ENCODE data around the gene PDE4A.
A peak's percentile ranks its signal among the peaks of the same experiment; 100 is the strongest.
"Not testable (repeated sequence)": the region's sequence is repeated elsewhere in the genome, so short reads cannot be mapped to it uniquely, and the experiment has no call there.

The PDE4A gene

GRCh38 chr19:10453852-10454251 lies 33.5 kb downstream of the PDE4A start:
- H3K4me3 ChIP-seq (ENCODE audit: low read length), result no peak overlapping the region

GRCh38 chr19:10454267-10454666 lies 33.9 kb downstream of the PDE4A start:
- Histone ChIP-seq H3K4me3 (ENCODE audit: low read length) (no peak overlapping the region), H3K9me3 (ENCODE audit: control insufficient read depth, low read length) (no peaks in the 10 kb centered on the region), H3K36me3 (ENCODE audit: control insufficient read depth, insufficient read depth, low read length, severe bottlenecking) (no peaks in the 10 kb centered on the region), H3K27me3 (replicated peaks; ENCODE audit: control insufficient read depth, insufficient read depth, low read length) (no peaks in the 10 kb centered on the region), H3K4me1 (ENCODE audit: control insufficient read depth, insufficient read depth, low read length) (no peaks in the 10 kb centered on the region), H3K9ac (ENCODE audit: low read length) (no peak overlapping the region)
- peak; percentile 14 for DNase-seq (ENCODE audit: low read depth)

More at GRCh38 chr19:10453852-10454251, 33.5 kb downstream of the PDE4A start:
- H3K4me1 ChIP-seq (ENCODE audit: control insufficient read depth, insufficient read depth, low read length), result no peaks in the 10 kb centered on the region
- no peaks in the 10 kb centered on the region for H3K9me3 ChIP-seq (ENCODE audit: control insufficient read depth, low read length)
- peaks cover 3% of the 10 kb centered on the region for H3K36me3 ChIP-seq (ENCODE audit: control insufficient read depth, insufficient read depth, low read length, severe bottlenecking)
- no peak for DNase-seq (ENCODE audit: low read depth)
- H3K27me3 ChIP-seq (replicated peaks; ENCODE audit: control insufficient read depth, insufficient read depth, low read length), result no peaks in the 10 kb centered on the region
- no peak overlapping the region for H3K9ac ChIP-seq (ENCODE audit: low read length)

GRCh38 chr19:10458733-10459132 lies 38.4 kb downstream of the PDE4A start:
- DNase-seq (ENCODE audit: low read depth); H3K4me3 ChIP-seq (ENCODE audit: low read length); H3K9ac ChIP-seq (ENCODE audit: low read length); H3K36me3 ChIP-seq (ENCODE audit: control insufficient read depth, insufficient read depth, low read length, severe bottlenecking); H3K27me3 ChIP-seq (replicated peaks; ENCODE audit: control insufficient read depth, insufficient read depth, low read length); H3K4me1 ChIP-seq (ENCODE audit: control insufficient read depth, insufficient read depth, low read length); H3K9me3 ChIP-seq (ENCODE audit: control insufficient read depth, low read length): not testable (repeated sequence)

- Histone ChIP-seq H3K36me3 (ENCODE audit: control insufficient read depth, insufficient read depth, low read length, severe bottlenecking) (no peaks in the 10 kb centered on the region), H3K9ac (ENCODE audit: low read length) (no peak overlapping the region), H3K4me3 (ENCODE audit: low read length) (no peak overlapping the region), H3K4me1 (ENCODE audit: control insufficient read depth, insufficient read depth, low read length) (no peaks in the 10 kb centered on the region), H3K27me3 (replicated peaks; ENCODE audit: control insufficient read depth, insufficient read depth, low read length) (no peaks in the 10 kb centered on the region), H3K9me3 (ENCODE audit: control insufficient read depth, low read length) (no peaks in the 10 kb centered on the region)
- DNase-seq (ENCODE audit: low read depth), result no peak
Measured at GRCh38 chr19:10460714-10461046, 40.3 kb downstream of the PDE4A start.

- H3K36me3 ChIP-seq (ENCODE audit: control insufficient read depth, insufficient read depth, low read length, severe bottlenecking), result no peaks in the 10 kb centered on the region
- peak overlapping the region; percentile 12 for H3K4me3 ChIP-seq (ENCODE audit: low read length)
- H3K4me1 ChIP-seq (ENCODE audit: control insufficient read depth, insufficient read depth, low read length), result no peaks in the 10 kb centered on the region
- no peak overlapping the region for H3K9ac ChIP-seq (ENCODE audit: low read length)
- no peaks in the 10 kb centered on the region for H3K9me3 ChIP-seq (ENCODE audit: control insufficient read depth, low read length)
- no peaks in the 10 kb centered on the region for H3K27me3 ChIP-seq (replicated peaks; ENCODE audit: control insufficient read depth, insufficient read depth, low read length)
- peak; percentile 95 for DNase-seq (ENCODE audit: low read depth)
Measured at GRCh38 chr19:10461047-10461949, 41.0 kb downstream of the PDE4A start.

GRCh38 chr19:10462042-10462441 lies 41.7 kb downstream of the PDE4A start:
- H3K4me1 ChIP-seq (ENCODE audit: control insufficient read depth, insufficient read depth, low read length); DNase-seq (ENCODE audit: low read depth); H3K4me3 ChIP-seq (ENCODE audit: low read length); H3K9ac ChIP-seq (ENCODE audit: low read length); H3K9me3 ChIP-seq (ENCODE audit: control insufficient read depth, low read length); H3K36me3 ChIP-seq (ENCODE audit: control insufficient read depth, insufficient read depth, low read length, severe bottlenecking); H3K27me3 ChIP-seq (replicated peaks; ENCODE audit: control insufficient read depth, insufficient read depth, low read length): not testable (repeated sequence)

GRCh38 chr19:10462557-10462956 lies 42.2 kb downstream of the PDE4A start:
- no peak for DNase-seq (ENCODE audit: low read depth)
- no peaks in the 10 kb centered on the region for H3K27me3 ChIP-seq (replicated peaks; ENCODE audit: control insufficient read depth, insufficient read depth, low read length)
- no peaks in the 10 kb centered on the region for H3K9me3 ChIP-seq (ENCODE audit: control insufficient read depth, low read length)
- H3K4me1 ChIP-seq (ENCODE audit: control insufficient read depth, insufficient read depth, low read length), result no peaks in the 10 kb centered on the region
- H3K4me3 ChIP-seq (ENCODE audit: low read length), result no peak overlapping the region
- H3K9ac ChIP-seq (ENCODE audit: low read length), result no peak overlapping the region
- peaks cover 9% of the 10 kb centered on the region for H3K36me3 ChIP-seq (ENCODE audit: control insufficient read depth, insufficient read depth, low read length, severe bottlenecking)

GRCh38 chr19:10464456-10464855 lies 44.1 kb downstream of the PDE4A start:
- no peak for DNase-seq (ENCODE audit: low read depth)
- Histone ChIP-seq H3K27me3 (replicated peaks; ENCODE audit: control insufficient read depth, insufficient read depth, low read length) (no peaks in the 10 kb centered on the region), H3K9ac (ENCODE audit: low read length) (no peak overlapping the region), H3K4me3 (ENCODE audit: low read length) (no peak overlapping the region), H3K9me3 (ENCODE audit: control insufficient read depth, low read length) (no peaks in the 10 kb centered on the region), H3K4me1 (ENCODE audit: control insufficient read depth, insufficient read depth, low read length) (no peaks in the 10 kb centered on the region), H3K36me3 (ENCODE audit: control insufficient read depth, insufficient read depth, low read length, severe bottlenecking) (peaks cover 9% of the 10 kb centered on the region)

- Histone ChIP-seq H3K27me3 (replicated peaks; ENCODE audit: control insufficient read depth, insufficient read depth, low read length) (no peaks in the 10 kb centered on the region), H3K9me3 (ENCODE audit: control insufficient read depth, low read length) (no peaks in the 10 kb centered on the region), H3K4me1 (ENCODE audit: control insufficient read depth, insufficient read depth, low read length) (no peaks in the 10 kb centered on the region), H3K9ac (ENCODE audit: low read length) (no peak overlapping the region), H3K4me3 (ENCODE audit: low read length) (no peak overlapping the region), H3K36me3 (ENCODE audit: control insufficient read depth, insufficient read depth, low read length, severe bottlenecking) (peaks cover 9% of the 10 kb centered on the region)
- no peak for DNase-seq (ENCODE audit: low read depth)
Measured at GRCh38 chr19:10467104-10467706, 46.9 kb downstream of the PDE4A start.

- no peak for DNase-seq (ENCODE audit: low read depth)
- no peak overlapping the region for H3K4me3 ChIP-seq (ENCODE audit: low read length)
- H3K36me3 ChIP-seq (ENCODE audit: control insufficient read depth, insufficient read depth, low read length, severe bottlenecking), result peaks cover 9% of the 10 kb centered on the region
- no peaks in the 10 kb centered on the region for H3K27me3 ChIP-seq (replicated peaks; ENCODE audit: control insufficient read depth, insufficient read depth, low read length)
- H3K9ac ChIP-seq (ENCODE audit: low read length), result no peak overlapping the region
- H3K4me1 ChIP-seq (ENCODE audit: control insufficient read depth, insufficient read depth, low read length), result peaks cover 2% of the 10 kb centered on the region
- no peaks in the 10 kb centered on the region for H3K9me3 ChIP-seq (ENCODE audit: control insufficient read depth, low read length)
Measured at GRCh38 chr19:10468133-10468532, 47.8 kb downstream of the PDE4A start.

GRCh38 chr19:10471909-10472308 lies 51.6 kb downstream of the PDE4A start:
- DNase-seq (ENCODE audit: low read depth), result peak; percentile 70
- peaks cover 7% of the 10 kb centered on the region for H3K4me1 ChIP-seq (ENCODE audit: control insufficient read depth, insufficient read depth, low read length)
- H3K36me3 ChIP-seq (ENCODE audit: control insufficient read depth, insufficient read depth, low read length, severe bottlenecking), result peaks cover 5% of the 10 kb centered on the region
- H3K4me3 ChIP-seq (ENCODE audit: low read length), result no peak overlapping the region
- no peaks in the 10 kb centered on the region for H3K27me3 ChIP-seq (replicated peaks; ENCODE audit: control insufficient read depth, insufficient read depth, low read length)
- no peak overlapping the region for H3K9ac ChIP-seq (ENCODE audit: low read length)
- no peaks in the 10 kb centered on the region for H3K9me3 ChIP-seq (ENCODE audit: control insufficient read depth, low read length)
